NCI-H1436 (cell line): ENCODE measurements around the gene PAQR7.

Source experiments
- DNase-seq: peaks from one replicate; lab custom pipeline; 2025; lab: John Stamatoyannopoulos, UW

Gene PAQR7

GRCh38 chr1:25902462-25902861 is 27.0 kb upstream of the PAQR7 start:
- no peak for DNase-seq

- no peak for DNase-seq
These were observed 24.7 kb upstream of the PAQR7 start for GRCh38 chr1:25900219-25900618.

GRCh38 chr1:25899792-25900191 is 24.3 kb upstream of the PAQR7 start:
- DNase-seq, result peak; percentile 88

GRCh38 chr1:25898223-25899015 is 22.9 kb upstream of the PAQR7 start:
- no peak for DNase-seq

- no peak for DNase-seq
These were observed 22.2 kb upstream of the PAQR7 start for GRCh38 chr1:25897754-25898153.

- DNase-seq, result no peak
These were observed 20.8 kb upstream of the PAQR7 start for GRCh38 chr1:25896266-25896665.

GRCh38 chr1:25895365-25895990 is 20.0 kb upstream of the PAQR7 start:
- DNase-seq, result peak; percentile 88

- no peak for DNase-seq
These were observed 17.6 kb upstream of the PAQR7 start for GRCh38 chr1:25893116-25893515.

- DNase-seq, result no peak
These were observed 16.1 kb upstream of the PAQR7 start for GRCh38 chr1:25891606-25892005.

GRCh38 chr1:25890239-25891034 is 14.9 kb upstream of the PAQR7 start:
- DNase-seq, result no peak

GRCh38 chr1:25889470-25889869 is 14.0 kb upstream of the PAQR7 start:
- no peak for DNase-seq

- no peak for DNase-seq
These were observed 13.0 kb upstream of the PAQR7 start for GRCh38 chr1:25888426-25888987.

GRCh38 chr1:25885602-25886001 is 10.1 kb upstream of the PAQR7 start:
- DNase-seq, result no peak

- DNase-seq, result no peak
These were observed 5.8 kb upstream of the PAQR7 start for GRCh38 chr1:25881266-25881665.

- DNase-seq, result no peak
These were observed 5.0 kb upstream of the PAQR7 start for GRCh38 chr1:25880518-25880917.

- no peak for DNase-seq
These were observed 4.2 kb upstream of the PAQR7 start for GRCh38 chr1:25879675-25880074.

- no peak for DNase-seq
These were observed 3.2 kb upstream of the PAQR7 start for GRCh38 chr1:25878690-25879089.

- DNase-seq, result no peak
These were observed 1.6 kb upstream of the PAQR7 start for GRCh38 chr1:25877155-25877554.

GRCh38 chr1:25876693-25877077 is 1.2 kb upstream of the PAQR7 start:
- no peak for DNase-seq

GRCh38 chr1:25875856-25876692 is 566 bp upstream of the PAQR7 start:
- DNase-seq, result no peak

GRCh38 chr1:25874635-25875153 is 814 bp downstream of the PAQR7 start:
- no peak for DNase-seq
